PC-3 (cell line): ENCODE results near the gene LSM3.

Experiments
- EZH2phosphoT487 ChIP-seq: fragments of 300-600 bp; sonication (generic); IDR thresholded peaks from 2 replicates; pipeline ENCODE4 v1.6.1; 2018; ENCODE audit warnings: mild to moderate bottlenecking, antibody characterized with exemption, low read length, borderline replicate concordance
- TF ChIP-seq, protein P1 (sequence below): fragments of 300-600 bp; sonication (generic); conservative IDR thresholded peaks from 2 replicates; pipeline ENCODE4 v1.5.1; 2017; ENCODE audit warnings: antibody characterized with exemption, low read depth, mild to moderate bottlenecking, low read length

DNA sequence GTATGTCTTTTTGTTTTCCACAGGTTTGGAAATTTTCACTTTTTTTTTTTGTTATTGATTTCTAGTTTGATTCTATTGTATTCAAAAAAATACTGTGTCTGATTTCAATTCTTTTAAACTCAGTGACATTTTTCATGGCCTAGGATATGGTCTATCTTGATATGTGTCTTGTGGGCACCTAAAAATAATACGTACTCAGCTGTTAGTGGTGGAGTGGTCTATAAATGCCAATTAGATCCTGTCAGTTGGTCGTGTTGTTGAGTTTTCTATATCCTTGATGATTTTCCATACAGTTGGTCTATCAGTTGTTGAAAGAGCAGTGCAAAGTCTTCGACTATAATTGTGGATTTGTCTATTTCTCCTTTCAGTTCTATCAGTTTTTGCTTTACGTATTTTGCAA lies 61.7 kb downstream of the LSM3 start:
- TF ChIP-seq, protein P1, sequence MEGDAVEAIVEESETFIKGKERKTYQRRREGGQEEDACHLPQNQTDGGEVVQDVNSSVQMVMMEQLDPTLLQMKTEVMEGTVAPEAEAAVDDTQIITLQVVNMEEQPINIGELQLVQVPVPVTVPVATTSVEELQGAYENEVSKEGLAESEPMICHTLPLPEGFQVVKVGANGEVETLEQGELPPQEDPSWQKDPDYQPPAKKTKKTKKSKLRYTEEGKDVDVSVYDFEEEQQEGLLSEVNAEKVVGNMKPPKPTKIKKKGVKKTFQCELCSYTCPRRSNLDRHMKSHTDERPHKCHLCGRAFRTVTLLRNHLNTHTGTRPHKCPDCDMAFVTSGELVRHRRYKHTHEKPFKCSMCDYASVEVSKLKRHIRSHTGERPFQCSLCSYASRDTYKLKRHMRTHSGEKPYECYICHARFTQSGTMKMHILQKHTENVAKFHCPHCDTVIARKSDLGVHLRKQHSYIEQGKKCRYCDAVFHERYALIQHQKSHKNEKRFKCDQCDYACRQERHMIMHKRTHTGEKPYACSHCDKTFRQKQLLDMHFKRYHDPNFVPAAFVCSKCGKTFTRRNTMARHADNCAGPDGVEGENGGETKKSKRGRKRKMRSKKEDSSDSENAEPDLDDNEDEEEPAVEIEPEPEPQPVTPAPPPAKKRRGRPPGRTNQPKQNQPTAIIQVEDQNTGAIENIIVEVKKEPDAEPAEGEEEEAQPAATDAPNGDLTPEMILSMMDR, result no peak
- TF ChIP-seq EZH2phosphoT487, result no peak
